ENCODE results near the gene MAD1L1.
"Not testable (repeated sequence)": the region's sequence is repeated elsewhere in the genome, so short reads cannot be mapped to it uniquely, and the experiment has no call there.

Gene MAD1L1

DNA sequence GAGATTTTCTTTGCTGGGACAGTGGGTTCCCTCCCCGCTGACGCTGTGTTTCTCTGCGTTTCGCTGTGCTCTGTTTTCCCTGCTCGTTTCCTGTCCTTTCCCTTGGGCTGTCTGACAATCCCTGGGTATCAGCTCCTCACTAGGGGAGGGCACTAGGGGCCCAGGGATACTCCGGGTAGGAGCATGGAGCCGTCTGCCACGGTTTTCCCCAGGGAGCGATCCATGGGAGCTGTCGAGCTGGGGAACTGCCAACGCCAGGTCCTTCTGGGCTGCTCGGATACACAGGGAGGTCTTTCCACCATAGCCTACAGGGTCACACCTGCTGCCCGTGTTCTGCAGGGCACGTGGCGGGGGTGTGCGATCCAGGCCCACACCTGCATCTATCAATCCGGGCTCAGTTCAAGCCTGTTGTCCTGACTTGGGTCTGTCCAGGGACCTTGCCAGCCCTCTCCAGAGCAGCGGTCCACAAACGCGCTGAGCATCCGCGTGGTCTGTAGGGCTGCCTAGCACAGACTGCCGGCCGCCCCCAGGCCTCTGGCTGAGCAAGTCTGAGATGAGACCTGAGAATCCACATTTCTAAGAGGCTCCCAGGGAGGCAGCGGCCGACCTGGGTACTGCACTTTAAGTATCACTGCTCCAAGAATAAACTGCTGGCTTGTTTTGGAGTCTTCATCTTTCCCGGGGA lies 299.5 kb downstream of the MAD1L1 start:
- DNase-seq (ENCODE audit: low spot score), result no peak
- FAIRE-seq, result peak; percentile 88

DNA sequence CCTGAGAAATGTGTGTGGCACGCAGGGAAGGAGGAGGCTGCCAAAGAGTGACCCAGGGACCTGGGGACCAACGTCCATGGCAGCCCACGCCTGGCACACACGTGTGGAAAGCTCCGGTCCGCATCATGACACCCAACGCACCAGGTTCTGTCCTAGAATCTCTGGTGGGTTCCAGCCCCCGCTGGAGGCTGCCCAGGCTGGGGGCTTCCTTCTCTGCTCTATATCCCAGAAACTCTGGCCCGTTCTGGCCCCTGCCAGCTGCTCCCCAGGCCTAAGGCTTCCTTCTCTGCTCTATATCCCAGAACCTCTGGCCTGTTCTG lies 300.8 kb downstream of the MAD1L1 start:
- DNase-seq (ENCODE audit: low spot score) (no peak), FAIRE-seq (no peak)

DNA sequence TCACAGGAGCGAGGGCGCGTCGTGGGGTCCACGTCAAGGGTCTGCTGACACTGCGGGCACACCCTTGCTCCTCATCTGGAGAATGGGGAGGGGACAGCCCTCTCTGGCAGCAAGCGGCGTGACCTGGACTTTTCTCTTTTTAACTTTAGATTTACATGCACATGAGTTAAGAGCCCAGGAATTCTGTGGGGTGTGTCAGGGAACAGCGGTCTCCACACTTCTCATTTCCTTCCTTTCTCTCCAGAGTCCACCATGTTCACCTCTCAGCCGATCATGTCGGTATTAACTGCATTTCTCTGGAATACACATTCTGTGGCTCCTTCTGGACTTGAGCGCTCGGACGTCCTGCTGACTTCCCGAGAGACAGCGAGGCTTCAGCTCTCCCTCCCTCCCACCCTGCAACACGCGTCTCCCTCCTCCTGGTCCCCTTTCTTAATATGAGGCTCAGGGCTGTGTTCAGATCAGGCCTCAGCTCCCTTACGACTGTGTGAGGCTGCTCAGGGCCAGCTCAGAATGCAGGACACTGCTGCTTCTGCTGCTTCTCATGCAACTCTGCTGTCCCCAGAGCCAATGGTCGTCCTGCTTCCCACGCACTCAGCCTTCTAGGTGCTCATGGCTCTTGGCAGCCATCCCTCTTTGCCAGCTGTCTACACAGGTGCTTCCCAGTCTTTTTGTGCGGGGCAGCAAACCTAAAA lies 301.3 kb downstream of the MAD1L1 start:
- FAIRE-seq (peak; percentile 90), DNase-seq (ENCODE audit: low spot score) (peak; percentile 90)

DNA sequence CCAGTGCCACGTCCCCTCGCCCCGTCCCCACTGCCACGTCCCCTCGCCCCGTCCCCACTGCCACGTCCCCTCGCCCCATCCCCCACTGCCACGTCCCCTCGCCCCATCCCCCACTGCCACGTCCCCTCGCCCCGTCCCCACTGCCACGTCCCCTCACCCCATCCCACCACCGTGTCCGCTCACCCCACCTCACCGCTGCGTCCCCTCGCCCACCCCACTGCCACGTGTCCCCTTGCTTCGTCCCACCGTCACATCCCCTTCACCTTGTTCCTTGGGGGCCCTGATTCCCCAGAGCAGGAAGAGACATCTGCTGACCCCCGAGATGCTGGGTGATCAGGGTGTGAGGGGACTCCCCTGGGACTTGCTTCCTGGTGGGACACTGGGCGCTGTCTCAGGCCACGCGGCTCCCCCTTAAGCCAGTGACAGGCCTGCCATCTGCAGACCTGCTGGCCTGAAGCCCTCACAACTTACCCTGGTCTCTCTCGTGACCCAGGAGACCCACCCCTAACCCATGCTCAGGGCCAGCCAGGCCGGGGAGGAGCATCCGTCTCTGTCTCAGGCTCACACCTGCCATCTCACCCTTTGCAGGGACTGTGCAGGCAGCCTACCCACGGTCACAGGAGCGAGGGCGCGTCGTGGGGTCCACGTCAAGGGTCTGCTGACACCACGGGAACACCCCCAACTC lies 302.2 kb downstream of the MAD1L1 start:
- DNase-seq (ENCODE audit: low spot score) (no peak), FAIRE-seq (no peak)

DNA sequence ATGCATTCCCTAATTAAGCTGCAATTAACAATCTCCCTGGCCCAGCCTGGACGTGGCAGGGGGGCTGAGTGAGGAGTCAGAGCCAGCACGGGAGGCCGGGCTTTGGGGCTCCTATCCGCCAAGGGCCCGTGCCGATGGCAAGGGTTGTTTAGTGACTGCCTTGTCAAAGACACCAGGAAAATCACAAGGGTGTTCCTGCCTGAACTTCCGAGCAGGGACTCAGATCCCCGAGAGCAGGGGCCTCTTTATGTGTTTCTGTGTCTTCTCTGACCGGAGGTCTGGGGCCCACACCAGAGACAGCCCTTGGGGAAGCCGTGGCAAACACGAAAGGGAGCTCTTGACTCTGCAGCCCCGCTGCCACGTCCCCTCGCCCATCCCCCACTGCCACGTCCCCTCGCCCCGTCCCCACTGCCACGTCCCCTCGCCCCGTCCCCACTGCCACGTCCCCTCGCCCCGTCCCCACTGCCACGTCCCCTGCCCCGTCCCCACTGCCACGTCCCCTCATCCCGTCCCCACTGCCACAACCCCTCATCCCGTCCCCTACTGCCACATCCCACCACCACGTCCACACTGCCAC lies 303.3 kb downstream of the MAD1L1 start:
- not testable (repeated sequence) for FAIRE-seq; DNase-seq (ENCODE audit: low spot score)

DNA sequence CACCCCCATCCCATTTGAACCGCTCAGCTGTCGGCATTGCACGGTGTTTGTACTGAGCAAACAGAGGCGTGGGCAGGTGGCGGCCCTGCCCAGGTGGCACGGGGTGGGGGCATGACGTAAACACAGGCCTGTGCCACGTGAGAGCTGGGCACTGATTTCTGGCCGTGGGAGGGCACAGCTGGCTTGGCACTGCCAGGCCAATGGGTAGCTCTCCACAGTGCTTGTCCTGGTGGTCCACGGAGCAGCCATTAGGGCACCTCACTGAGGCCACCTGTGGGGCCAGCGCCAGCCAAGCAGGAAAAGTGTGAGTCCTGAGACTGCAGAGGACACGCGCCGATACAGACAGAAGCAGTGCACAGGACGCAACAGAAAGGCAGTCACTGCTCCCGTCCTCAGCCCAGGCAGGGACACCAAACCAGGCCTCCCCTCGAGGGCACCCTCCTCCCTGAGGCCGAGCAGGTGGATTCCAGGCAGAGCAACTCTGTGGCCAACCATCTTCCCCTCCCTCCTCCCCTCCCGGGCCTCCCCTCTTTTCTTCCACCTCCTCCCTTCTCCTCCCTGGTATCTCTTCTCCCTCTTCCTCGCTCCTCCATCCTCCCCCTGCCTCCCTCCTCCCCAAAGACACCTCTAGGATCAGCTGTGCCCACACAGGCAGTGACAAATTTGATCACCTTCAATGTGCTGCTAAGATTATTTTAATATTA lies 303.9 kb downstream of the MAD1L1 start:
- DNase-seq (ENCODE audit: low spot score), result no peak

DNA sequence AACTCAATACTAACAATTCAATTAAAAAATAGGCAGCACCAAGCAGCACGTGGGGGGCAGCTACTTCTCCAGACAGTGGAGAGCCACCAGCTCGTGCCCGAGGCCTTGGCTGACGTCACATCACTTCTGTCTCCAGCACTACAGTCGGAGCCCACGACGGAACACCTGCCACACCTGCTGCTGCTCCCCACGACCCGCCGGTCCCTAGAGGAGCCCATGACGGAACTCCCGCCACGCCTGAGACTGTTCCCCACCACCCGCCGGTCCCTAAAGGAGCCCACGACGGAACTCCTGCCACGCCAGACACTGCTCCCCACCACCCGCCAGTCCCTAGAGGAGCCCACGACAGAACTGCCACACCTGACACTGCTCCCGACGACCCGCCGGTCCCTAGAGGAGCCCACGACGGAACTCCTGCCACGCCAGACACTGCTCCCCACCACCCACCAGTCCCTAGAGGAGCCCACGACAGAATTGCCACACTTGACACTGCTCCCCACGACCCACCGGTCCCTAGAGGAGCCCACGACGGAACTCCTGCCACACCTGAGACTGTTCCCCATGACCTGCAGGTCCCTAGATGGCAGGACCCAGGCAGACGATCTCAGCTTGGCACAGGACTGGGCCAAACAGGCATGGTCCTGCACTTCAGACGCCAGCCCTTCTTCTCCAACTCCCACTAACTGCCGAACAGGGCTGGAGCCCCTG lies 304.7 kb downstream of the MAD1L1 start:
- DNase-seq (ENCODE audit: low spot score), result no peak
- peak; percentile 59 for FAIRE-seq

More for the DNA sequence above, 303.9 kb downstream of the MAD1L1 start:
- peak; percentile 77 for FAIRE-seq

DNA sequence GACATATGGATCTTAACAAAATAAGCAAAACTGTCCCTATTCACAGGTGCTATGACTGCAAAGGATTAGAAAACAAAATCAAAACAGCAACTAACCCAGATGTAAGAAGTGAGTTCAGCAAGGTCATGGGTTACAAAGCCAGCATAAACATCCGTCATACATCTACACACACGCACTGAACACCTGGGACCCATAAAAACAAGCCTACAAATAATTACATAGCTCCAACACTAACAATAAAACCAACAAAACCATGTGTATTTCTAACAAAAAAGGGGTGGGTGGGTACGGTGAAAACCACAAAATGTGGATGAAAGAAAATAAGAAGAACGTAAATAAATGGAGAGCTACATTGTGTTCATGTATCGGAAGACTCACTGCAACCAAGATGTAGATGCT lies 305.8 kb downstream of the MAD1L1 start:
- DNase-seq (ENCODE audit: low spot score) (no peak), FAIRE-seq (no peak)

DNA sequence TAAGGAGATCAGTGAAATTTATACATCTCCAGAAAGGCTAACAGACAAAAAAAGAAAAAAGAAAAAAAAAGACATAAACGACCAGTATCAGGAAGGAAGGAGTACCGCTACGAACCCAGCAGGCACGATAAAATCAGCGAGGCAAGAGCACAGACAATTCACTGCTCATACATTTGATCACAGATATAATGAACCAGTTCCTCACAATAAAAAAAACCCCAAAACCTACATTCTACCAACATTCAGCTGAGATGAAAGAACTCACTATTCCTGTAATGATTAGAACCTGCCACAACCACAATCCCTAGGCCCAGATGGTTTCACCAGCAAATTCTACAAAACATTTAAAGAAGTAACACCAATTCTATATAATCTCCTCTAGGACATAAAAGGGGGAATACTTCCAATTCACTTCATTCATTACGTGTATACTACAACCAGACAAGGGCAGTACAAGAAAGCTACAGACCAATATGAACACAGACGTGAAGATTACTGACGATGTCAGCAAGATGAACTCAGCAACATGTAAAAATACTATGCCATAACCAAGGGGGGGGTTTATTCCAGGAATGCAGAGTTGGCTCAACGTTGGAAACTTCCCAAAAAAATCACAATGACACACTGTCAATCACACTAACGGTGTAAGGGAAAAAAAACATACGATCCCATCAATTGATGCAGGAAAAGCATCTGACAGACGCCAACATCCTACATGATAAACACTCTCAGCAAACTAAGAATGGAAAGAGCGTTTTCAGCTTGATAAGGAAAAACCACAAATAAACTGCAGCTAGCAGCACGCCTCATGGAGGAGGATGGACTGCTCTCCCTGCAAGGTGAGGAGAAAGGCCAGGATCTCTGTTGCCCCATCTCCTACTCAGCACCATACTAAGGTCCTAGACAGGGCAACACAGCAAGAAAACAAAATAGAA lies 306.5 kb downstream of the MAD1L1 start:
- FAIRE-seq (peak; percentile 90), DNase-seq (ENCODE audit: low spot score) (no peak)

DNA sequence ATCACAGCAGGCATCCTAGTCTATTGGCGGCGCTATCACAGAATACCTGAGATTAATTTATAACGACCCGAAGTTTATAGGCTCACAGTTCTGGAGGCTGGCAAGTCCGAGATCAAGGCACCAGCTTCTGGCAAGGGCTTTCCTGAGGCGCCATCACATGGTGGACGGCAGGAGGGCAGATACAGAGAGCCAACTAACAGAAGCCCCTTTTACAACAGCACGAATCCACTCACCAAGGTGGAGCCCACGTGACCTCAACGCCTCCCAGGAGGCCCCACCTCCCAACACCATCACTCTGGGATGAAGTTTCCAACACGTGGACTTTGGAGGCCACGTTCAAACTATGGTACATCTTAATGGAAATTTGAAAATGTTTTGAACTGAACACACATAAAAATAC lies 307.4 kb downstream of the MAD1L1 start:
- DNase-seq (ENCODE audit: low spot score), result no peak
- peak; percentile 78 for FAIRE-seq

DNA sequence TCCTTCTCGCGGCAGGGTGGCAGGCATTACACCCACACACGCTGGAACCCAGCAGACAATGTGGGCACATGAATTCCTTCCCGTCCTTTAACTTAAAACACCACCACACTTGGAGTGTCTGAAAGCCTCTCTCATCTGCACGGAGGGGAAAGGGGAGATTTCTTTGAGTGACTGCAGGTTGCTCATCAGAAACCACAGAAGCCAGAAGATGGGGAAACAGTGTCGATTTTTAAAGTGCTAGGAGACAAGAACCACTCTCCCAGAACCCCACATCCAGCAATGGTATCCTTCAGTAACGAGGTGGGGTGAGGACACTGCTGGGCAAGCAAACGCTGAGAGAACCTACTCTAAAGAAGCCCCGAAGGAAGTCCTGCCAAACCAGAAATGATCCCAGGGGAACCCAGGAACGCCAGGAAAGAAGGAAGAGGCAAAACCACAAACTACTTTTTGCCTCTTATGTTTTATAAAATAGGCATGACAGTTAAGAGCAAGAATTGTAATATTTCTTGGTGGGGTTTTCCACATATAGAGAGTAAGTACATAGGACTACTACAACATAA lies 308.4 kb downstream of the MAD1L1 start:
- FAIRE-seq, result peak; percentile 84

DNA sequence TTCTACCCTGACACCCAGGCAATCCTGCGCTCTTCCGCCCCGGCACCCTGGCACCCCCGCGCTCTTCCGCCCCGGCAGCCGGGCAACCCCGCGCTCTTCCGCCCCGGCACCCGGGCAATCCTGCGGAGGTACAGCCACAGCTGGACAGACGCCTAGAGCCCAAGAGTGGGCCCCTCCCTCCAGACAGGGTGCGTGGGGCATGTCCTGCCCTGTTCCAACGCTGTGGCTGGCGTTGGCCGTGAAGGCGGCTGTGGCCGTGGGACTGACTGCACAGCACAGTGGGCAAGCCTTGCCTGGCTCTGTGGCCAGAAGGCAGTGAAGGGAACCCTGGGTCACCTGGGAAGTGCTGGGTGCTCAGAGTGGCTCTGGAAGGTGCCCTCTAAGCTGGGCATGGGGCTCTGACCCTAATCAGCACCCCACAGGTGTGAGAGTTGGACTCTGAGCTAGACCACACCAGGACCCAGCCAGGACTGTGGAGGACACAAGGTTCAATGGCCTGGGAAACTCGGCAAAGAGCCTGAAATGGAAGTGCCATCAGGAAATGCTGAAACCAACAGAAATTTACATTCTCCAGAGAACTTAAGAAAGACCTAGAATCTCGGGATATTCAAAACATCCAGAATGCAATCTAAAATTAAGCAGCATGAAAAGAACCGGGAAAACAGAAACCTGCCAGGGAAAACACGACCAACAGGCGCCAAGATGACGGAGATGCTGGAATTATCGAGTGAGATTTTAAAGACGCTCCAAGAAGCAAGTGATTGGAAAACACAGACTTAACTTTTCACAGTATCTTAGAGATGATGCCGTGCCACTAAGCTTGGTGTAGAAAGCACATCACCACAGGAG lies 309.1 kb downstream of the MAD1L1 start:
- FAIRE-seq (peak; percentile 93), DNase-seq (ENCODE audit: low spot score) (no peak)

More for the DNA sequence above, 308.4 kb downstream of the MAD1L1 start:
- peak; percentile 62 for DNase-seq (ENCODE audit: low spot score)

DNA sequence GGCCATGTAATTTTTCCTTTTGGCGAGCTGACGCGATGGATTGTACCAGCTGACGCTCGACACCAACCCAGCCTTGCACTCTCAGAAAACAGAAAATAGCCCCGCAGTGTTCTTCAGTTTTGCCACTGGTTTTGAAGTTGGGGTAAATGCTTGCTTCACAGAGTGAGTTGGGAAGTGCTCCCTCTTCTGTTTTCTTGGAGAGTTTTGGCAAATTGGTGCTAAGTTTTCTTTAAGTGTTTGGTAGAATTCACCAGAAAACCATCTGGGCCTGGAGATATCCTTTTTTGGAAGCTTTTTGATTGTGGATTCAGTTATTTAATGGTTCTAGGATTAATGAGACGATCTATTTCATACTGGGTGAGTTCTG lies 309.9 kb downstream of the MAD1L1 start:
- peak; percentile 27 for FAIRE-seq
- no peak for DNase-seq (ENCODE audit: low spot score)

DNA sequence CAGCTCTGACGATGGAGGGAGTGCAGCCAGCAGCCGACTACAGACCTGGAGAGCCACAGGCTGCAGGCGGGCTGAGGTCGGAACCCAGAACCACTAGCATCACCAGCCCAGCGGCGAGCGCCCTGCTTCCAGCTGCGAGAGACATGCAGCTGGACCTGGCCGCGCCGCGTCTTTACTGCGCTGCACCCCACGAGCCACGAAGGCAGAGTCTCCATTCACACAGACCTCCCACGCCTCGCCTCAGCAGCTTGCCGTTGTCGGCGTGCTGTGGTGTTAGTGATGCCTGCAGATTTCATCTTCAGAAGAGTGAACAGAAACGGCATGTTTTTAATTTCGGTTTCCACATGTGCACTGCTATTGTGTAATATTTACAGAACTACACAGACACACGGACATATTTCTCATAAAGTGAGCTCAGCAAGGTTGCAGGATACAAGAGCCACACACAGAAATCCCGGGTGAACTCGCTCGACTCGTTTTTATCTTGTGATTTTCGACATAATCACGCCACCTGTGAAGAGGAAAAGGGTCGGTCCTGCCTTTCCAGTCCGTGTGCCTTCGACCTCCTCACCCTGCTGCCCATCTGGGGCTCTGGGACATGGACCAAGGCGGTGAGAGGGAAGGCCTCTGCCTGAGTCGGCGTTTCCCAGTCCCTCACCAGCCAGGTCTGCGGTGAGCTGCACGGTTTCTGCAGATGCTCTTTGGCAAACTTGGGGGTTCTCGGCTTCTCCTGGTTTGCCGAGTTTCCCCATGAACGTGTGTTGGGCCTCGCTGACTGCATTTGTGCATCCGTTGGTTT lies 310.5 kb downstream of the MAD1L1 start:
- FAIRE-seq (peak; percentile 90), DNase-seq (ENCODE audit: low spot score) (no peak)

DNA sequence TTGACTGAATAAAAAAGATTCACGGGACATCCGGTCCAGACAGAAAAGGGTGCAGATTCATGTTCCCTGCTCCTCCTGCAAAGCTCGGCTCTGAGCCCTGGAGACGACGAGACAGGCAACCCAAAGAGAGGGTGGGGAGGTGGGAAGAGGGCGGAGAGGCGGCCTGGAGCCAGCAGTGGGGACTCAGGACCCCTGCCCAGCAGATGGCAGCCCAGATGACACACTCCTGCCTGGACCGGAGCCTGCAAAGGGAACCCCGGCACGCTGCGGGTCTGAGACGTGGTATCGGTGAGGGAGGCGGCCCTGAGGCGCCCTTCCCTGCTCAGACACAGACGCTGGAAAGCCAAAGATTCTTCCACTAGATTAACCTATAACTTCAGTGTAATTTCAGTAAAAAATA lies 311.9 kb downstream of the MAD1L1 start:
- DNase-seq (ENCODE audit: low spot score), result no peak
- FAIRE-seq, result no peak

DNA sequence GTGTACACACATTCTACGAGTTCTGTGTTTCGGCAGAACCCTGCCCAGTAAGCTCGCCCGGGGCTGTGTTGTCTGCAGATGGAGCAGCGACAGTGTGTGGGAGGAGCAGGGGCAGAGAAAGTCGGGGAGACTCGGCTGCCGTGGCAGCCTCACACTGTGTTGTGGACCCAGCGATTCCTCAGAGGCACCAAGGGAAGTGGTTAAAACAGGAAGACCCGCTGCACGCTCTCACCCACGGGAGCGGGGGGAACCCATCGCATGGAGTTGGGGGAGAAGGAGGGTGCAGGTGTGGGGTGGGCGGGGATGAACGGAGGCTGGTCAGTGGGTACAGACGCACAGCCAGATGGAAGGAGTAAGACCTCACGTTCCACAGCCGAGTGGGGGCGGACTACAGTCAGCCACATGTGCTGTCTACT lies 312.5 kb downstream of the MAD1L1 start:
- DNase-seq (ENCODE audit: low spot score), result no peak
- FAIRE-seq, result peak; percentile 90

DNA sequence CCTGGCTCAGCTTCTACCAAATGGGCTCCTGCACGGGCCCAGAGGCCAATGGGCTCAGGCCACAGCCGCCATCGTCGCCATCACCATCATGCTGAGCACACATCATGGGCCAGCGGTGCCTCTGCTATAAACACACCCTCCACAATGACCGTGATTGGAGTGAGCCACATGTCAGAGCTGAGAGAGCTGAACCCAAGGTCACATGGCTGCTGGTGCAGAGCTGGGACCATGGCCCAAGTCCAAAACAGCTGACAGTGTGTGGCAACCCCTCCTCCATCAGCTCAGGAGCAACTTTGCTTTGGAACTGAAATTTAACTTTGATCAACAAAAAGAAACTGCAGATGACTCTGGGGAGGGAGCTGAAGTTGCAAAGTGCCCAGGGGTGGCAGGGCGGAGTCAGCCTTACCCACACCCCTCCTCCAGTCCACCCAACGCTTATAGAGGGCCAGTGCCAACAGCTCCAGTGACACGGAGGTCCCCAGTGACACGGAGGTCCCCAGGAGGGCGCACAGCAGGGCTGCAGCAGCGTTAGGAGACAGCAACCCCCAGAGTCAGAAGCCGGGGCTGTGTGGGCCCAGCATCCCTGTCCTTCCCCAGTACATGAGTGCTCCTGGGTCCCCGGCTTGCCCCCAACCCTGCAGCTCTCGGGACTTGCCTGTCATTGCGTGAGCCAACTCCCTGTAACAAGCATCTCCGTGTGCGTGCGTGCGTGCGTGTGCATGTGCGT lies 313.0 kb downstream of the MAD1L1 start:
- DNase-seq (ENCODE audit: low spot score), result no peak
- FAIRE-seq, result peak; percentile 59

All from urothelium cell line (cell line).